ENCODE data around the gene TNIK. TPM values are rescaled to one million over a fixed set of nuclear protein-coding genes. Genes with fewer than 3 reads are reported as not detected.

The TNIK gene
- total RNA-seq, 1 donor from 2014 or later: 35.3 TPM

GRCh38 chr3:171193693-171194092 is 266.5 kb downstream of the TNIK start:
- no peaks in the 10 kb centered on the region for H3K9me3 ChIP-seq
- no peaks in the 10 kb centered on the region for H3K4me1 ChIP-seq
- DNase-seq (no peak), ATAC-seq (no peak)
- intact Hi-C loops (cut with DNase I): no loop called here
- no peak for TF ChIP-seq CTCF (IDR thresholded peaks at IDR 0.05)
- H3K36me3 ChIP-seq: no peaks in the 10 kb centered on the region
- H3K4me3 ChIP-seq: no peak overlapping the region
- H3K27ac ChIP-seq: no peak overlapping the region
- H3K27me3 ChIP-seq: no peaks in the 10 kb centered on the region

GRCh38 chr3:171192176-171192854 is 267.9 kb downstream of the TNIK start:
- intact Hi-C loops (cut with DNase I): no loop called here
- Histone ChIP-seq H3K4me1 (no peaks in the 10 kb centered on the region), H3K9me3 (no peaks in the 10 kb centered on the region), H3K27me3 (no peaks in the 10 kb centered on the region), H3K4me3 (no peak overlapping the region), H3K27ac (no peak overlapping the region), H3K36me3 (no peaks in the 10 kb centered on the region)
- DNase-seq: no peak
- no peak for TF ChIP-seq CTCF (IDR thresholded peaks at IDR 0.05)
- no peak for ATAC-seq

- peaks cover 7% of the 10 kb centered on the region for H3K4me1 ChIP-seq
- no peaks in the 10 kb centered on the region for H3K9me3 ChIP-seq
- H3K4me3 ChIP-seq: no peak overlapping the region
- no peaks in the 10 kb centered on the region for H3K36me3 ChIP-seq
- H3K27me3 ChIP-seq: no peaks in the 10 kb centered on the region
- ATAC-seq (no peak), DNase-seq (no peak)
- no peak overlapping the region for H3K27ac ChIP-seq
- intact Hi-C loops (cut with DNase I): no loop called here
- no peak for TF ChIP-seq CTCF (IDR thresholded peaks at IDR 0.05)
Observed at GRCh38 chr3:171190668-171191067, 269.5 kb downstream of the TNIK start.

- no peak for TF ChIP-seq CTCF (IDR thresholded peaks at IDR 0.05)
- Histone ChIP-seq H3K9me3 (no peaks in the 10 kb centered on the region), H3K36me3 (no peaks in the 10 kb centered on the region), H3K27me3 (no peaks in the 10 kb centered on the region), H3K4me1 (peaks cover 11% of the 10 kb centered on the region), H3K27ac (no peak overlapping the region), H3K4me3 (no peak overlapping the region)
- intact Hi-C loops (cut with DNase I): no loop called here
- ATAC-seq (no peak), DNase-seq (no peak)
Observed at GRCh38 chr3:171189394-171190080, 270.7 kb downstream of the TNIK start.

GRCh38 chr3:171187706-171188290 is 272.4 kb downstream of the TNIK start:
- H3K4me1 ChIP-seq: peaks cover 14% of the 10 kb centered on the region
- no peak overlapping the region for H3K4me3 ChIP-seq
- TF ChIP-seq CTCF (IDR thresholded peaks at IDR 0.05): peak; percentile 59
- H3K27ac ChIP-seq: no peak overlapping the region
- H3K9me3 ChIP-seq: no peaks in the 10 kb centered on the region
- ATAC-seq (peak; percentile 86), DNase-seq (no peak)
- H3K36me3 ChIP-seq: no peaks in the 10 kb centered on the region
- H3K27me3 ChIP-seq: no peaks in the 10 kb centered on the region
- intact Hi-C loops (cut with DNase I): no loop called here

Data from upper lobe of right lung (tissue), 1 donor.